PC-3 (cell line): ENCODE results near the gene CNTRL. TPM values are rescaled to one million over a fixed set of nuclear protein-coding genes. Genes with fewer than 3 reads are reported as not detected.

Experiments used
- ATAC-seq: fragments of 200-7000 bp; cut with Tn5 transposase; 2 replicates; pipeline ENCODE4 v1.9.1; 2020; ENCODE audit warnings: mild to moderate bottlenecking, moderate library complexity
- Bru-seq: library from RNA; stranded (reverse); fragments of 400-500 nt; gene quantifications from one replicate; lab custom pipeline; 2021; lab: Mats Ljungman, UMichigan
- BruChase-seq, 2 experiments: library from RNA; stranded (reverse); fragments of 400-500 nt; gene quantifications; one replicate each; lab custom pipeline; 2021; lab: Mats Ljungman, UMichigan
- BruUV-seq: library from RNA; stranded (reverse); fragments of 400-500 nt; replicated peaks from 2 replicates; lab custom pipeline; 2021; lab: Mats Ljungman, UMichigan
- CTCF ChIA-PET: fragments of 300-600 bp; sonication (Branson Sonifier 250); formaldehyde crosslinking; loops from one replicate; lab custom pipeline; 2022; ENCODE audit warnings: antibody characterized with exemption; lab: Charles Lee
- POLR2A ChIA-PET: fragments of 300-600 bp; sonication (Branson Sonifier 250); formaldehyde crosslinking; loops from one replicate; lab custom pipeline; 2022; ENCODE audit warnings: antibody characterized with exemption; ENCODE audit not compliant: unreplicated experiment; lab: Charles Lee
- DNase-seq: peaks from one replicate; pipeline ENCODE4 v3.0.0-alpha.2; 2015
- H2AFZ ChIP-seq: fragments of 300-600 bp; sonication (generic); 2 replicates; pipeline ENCODE4 v1.6.0; 2016; ENCODE audit warnings: antibody characterized with exemption, low read length
- H3F3A ChIP-seq: fragments of 300-600 bp; sonication (generic); one replicate; pipeline ENCODE4 v1.6.0; 2017; ENCODE audit warnings: antibody characterized with exemption, low read length, control low read depth, mild to moderate bottlenecking; ENCODE audit not compliant: unreplicated experiment
- H3K27ac ChIP-seq: fragments of 300-600 bp; sonication (generic); 2 replicates; pipeline ENCODE4 v1.5.1; 2016; ENCODE audit warnings: mild to moderate bottlenecking, low read length
- H3K27me3 ChIP-seq: fragments of 300-600 bp; sonication (generic); 2 replicates; pipeline ENCODE4 v1.6.1; 2016; ENCODE audit warnings: low read length, mixed read lengths
- H3K36me3 ChIP-seq: fragments of 300-600 bp; sonication (generic); 2 replicates; pipeline ENCODE4 v1.6.1; 2016; ENCODE audit warnings: low read depth, mixed run types, low read length, mixed read lengths
- H3K4me1 ChIP-seq: fragments of 300-600 bp; sonication (generic); 2 replicates; pipeline ENCODE4 v1.5.1; 2016; ENCODE audit warnings: low read length; ENCODE audit not compliant: insufficient read depth
- H3K4me2 ChIP-seq: fragments of 300-600 bp; sonication (generic); 2 replicates; pipeline ENCODE4 v1.6.0; 2016; ENCODE audit warnings: low read length
- H3K4me3 ChIP-seq: fragments of 300-600 bp; sonication (generic); 2 replicates; pipeline ENCODE4 v1.5.1; 2016; ENCODE audit warnings: mild to moderate bottlenecking, low read length, mixed read lengths
- H3K79me2 ChIP-seq: fragments of 300-600 bp; sonication (generic); 2 replicates; pipeline ENCODE4 v1.6.1; 2017; ENCODE audit warnings: low read length, mixed read lengths
- H3K9ac ChIP-seq: fragments of 300-600 bp; sonication (generic); 2 replicates; pipeline ENCODE4 v1.6.0; 2016; ENCODE audit warnings: mild to moderate bottlenecking, low read length
- H3K9me2 ChIP-seq: fragments of 300-600 bp; sonication (generic); replicated peaks from 2 replicates; pipeline ENCODE4 v1.6.1; 2016; ENCODE audit warnings: mixed run types, low read length, mixed read lengths
- H3K9me3 ChIP-seq: fragments of 300-600 bp; sonication (generic); 2 replicates; pipeline ENCODE4 v1.6.1; 2016; ENCODE audit warnings: low read length, mixed read lengths
- H4K20me1 ChIP-seq: fragments of 300-600 bp; sonication (generic); 2 replicates; pipeline ENCODE4 v1.6.1; 2016; ENCODE audit warnings: low read length, mixed read lengths
- EZH2 ChIP-seq: fragments of 300-600 bp; sonication (generic); IDR thresholded peaks from one replicate; pipeline ENCODE4 v1.6.1; 2017; ENCODE audit warnings: antibody characterized with exemption, mild to moderate bottlenecking, low read length; ENCODE audit not compliant: unreplicated experiment
- EZH2phosphoT487 ChIP-seq: fragments of 300-600 bp; sonication (generic); IDR thresholded peaks from 2 replicates; pipeline ENCODE4 v1.6.1; 2018; ENCODE audit warnings: mild to moderate bottlenecking, antibody characterized with exemption, low read length, borderline replicate concordance
- intact Hi-C: fragments of 100-400 bp; cut with micrococcal nuclease; formaldehyde crosslinking; loops from 2 replicates; pipeline ENCODE4 v1.9.0; 2023
- long read RNA-seq: library from polyadenylated mRNA; unstranded; transcript quantifications from one replicate; pipeline ENCODE4 v2.0.0, GENCODE V29; 2021; ENCODE audit not compliant: unreplicated experiment
- total RNA-seq: library from RNA; depleted of rRNA; stranded (reverse); fragments of >200 nt; gene quantifications from 2 replicates; pipeline ENCODE4 v1.2.3, GENCODE V29; 2014; rRNA removed
- TF ChIP-seq, protein P1 (sequence below): fragments of 300-600 bp; sonication (generic); conservative IDR thresholded peaks from 2 replicates; pipeline ENCODE4 v1.5.1; 2017; ENCODE audit warnings: antibody characterized with exemption, low read depth, mild to moderate bottlenecking, low read length

The CNTRL gene, protein sequence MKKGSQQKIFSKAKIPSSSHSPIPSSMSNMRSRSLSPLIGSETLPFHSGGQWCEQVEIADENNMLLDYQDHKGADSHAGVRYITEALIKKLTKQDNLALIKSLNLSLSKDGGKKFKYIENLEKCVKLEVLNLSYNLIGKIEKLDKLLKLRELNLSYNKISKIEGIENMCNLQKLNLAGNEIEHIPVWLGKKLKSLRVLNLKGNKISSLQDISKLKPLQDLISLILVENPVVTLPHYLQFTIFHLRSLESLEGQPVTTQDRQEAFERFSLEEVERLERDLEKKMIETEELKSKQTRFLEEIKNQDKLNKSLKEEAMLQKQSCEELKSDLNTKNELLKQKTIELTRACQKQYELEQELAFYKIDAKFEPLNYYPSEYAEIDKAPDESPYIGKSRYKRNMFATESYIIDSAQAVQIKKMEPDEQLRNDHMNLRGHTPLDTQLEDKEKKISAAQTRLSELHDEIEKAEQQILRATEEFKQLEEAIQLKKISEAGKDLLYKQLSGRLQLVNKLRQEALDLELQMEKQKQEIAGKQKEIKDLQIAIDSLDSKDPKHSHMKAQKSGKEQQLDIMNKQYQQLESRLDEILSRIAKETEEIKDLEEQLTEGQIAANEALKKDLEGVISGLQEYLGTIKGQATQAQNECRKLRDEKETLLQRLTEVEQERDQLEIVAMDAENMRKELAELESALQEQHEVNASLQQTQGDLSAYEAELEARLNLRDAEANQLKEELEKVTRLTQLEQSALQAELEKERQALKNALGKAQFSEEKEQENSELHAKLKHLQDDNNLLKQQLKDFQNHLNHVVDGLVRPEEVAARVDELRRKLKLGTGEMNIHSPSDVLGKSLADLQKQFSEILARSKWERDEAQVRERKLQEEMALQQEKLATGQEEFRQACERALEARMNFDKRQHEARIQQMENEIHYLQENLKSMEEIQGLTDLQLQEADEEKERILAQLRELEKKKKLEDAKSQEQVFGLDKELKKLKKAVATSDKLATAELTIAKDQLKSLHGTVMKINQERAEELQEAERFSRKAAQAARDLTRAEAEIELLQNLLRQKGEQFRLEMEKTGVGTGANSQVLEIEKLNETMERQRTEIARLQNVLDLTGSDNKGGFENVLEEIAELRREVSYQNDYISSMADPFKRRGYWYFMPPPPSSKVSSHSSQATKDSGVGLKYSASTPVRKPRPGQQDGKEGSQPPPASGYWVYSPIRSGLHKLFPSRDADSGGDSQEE (N-terminal part only)
- total RNA-seq (6.0 and 7.9 TPM in 2 replicates), Bru-seq, nascent RNA (percentile 54 among the genes with signal in this experiment), BruChase-seq, experiment 1, labeled RNA remaining after a 6-hour chase (percentile 49 among the genes with signal in this experiment), BruChase-seq, experiment 2, labeled RNA remaining after a 2-hour chase (percentile 51 among the genes with signal in this experiment)
- long read RNA-seq, partial matches to known transcripts = 6 of 9 reads
- long read RNA-seq, other reads (novel, unspliced or antisense) = 3 of 9 reads

DNA sequence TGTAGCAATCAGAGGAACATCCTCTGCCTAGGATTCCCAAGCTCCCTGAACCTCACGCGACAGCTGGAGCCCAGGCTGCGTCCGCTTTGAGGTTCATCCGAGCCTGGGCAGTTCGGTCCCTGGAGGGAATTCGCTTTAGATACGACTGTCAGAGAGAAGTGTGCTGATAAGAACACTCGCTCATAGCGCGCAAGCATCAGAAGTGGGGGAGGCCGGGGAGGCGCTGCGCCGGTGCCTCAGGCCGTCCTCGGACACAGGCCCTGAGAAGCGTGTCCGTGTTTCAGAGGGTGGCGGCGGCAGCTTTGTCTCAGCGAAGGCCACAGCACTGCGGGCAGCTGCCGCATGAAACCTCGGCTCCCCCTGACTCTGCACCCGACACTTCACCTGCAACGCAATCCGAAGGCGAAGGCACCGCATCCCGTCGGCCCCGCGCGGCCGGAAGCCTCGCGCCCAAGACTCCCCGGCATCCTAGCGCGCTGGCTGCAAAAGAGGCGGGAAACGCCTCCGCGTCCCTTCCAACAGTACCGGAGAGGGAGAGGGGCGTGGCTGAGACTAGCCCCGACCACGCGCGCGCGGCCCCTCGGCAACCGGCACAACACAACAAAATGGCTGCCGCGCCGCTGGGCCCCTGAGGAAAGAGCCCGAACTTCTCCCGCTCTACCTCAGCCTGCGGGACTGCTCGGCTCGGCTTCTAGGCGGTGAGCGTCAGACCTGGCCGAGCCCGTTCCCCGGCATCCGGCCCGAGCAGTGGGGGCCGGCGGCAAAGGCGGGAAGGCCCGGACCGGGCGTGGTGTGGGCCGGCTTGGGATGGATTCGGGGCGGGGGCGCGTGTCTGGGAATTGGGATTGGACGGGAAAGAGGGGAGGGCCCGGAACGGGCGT lies at the start of gene CNTRL:
TSS of gene CNTRL (plus strand) at position 586 of the 881 bp plus-strand sequence. CDS start 13,372 bp downstream, outside the sequence.
- DNase-seq (peak; percentile 81), ATAC-seq (peak; percentile 84)
- Histone ChIP-seq H3K9ac (peak within 1 kb of the TSS; percentile 91), H3K4me3 (peak within 1 kb of the TSS; percentile 79), H3K4me1 (peaks cover 10% of the 10 kb centered on the region), H3K36me3 (no peaks in the 10 kb centered on the region), H4K20me1 (no peaks in the 10 kb centered on the region), H3K4me2 (peak within 1 kb of the TSS; percentile 98), H3F3A (no peaks in the 10 kb centered on the region), H3K27me3 (no peaks in the 10 kb centered on the region), H2AFZ (peak within 1 kb of the TSS; percentile 97), H3K79me2 (no peaks in the 10 kb centered on the region), H3K9me3 (no peaks in the 10 kb centered on the region), H3K27ac (peak within 1 kb of the TSS; percentile 86), H3K9me2 (no peaks in the 10 kb centered on the region)
- ChIA-PET CTCF (interaction anchor here (0.6 to 1.0 kb wide), 2 partner anchors 40 to 89 kb away, joined by 3 read pairs; no protein-coding TSS in a partner anchor), POLR2A (no interaction called here)
- intact Hi-C loops = loop anchor here (2.0 to 10.0 kb wide), 3 partner anchors 132 to 460 kb away; no protein-coding TSS in a partner anchor
- TSS peak; percentile 71 for BruUV-seq
- TF ChIP-seq EZH2 (no peak), EZH2phosphoT487 (no peak)
- TF ChIP-seq, protein P1, sequence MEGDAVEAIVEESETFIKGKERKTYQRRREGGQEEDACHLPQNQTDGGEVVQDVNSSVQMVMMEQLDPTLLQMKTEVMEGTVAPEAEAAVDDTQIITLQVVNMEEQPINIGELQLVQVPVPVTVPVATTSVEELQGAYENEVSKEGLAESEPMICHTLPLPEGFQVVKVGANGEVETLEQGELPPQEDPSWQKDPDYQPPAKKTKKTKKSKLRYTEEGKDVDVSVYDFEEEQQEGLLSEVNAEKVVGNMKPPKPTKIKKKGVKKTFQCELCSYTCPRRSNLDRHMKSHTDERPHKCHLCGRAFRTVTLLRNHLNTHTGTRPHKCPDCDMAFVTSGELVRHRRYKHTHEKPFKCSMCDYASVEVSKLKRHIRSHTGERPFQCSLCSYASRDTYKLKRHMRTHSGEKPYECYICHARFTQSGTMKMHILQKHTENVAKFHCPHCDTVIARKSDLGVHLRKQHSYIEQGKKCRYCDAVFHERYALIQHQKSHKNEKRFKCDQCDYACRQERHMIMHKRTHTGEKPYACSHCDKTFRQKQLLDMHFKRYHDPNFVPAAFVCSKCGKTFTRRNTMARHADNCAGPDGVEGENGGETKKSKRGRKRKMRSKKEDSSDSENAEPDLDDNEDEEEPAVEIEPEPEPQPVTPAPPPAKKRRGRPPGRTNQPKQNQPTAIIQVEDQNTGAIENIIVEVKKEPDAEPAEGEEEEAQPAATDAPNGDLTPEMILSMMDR = no peak

DNA sequence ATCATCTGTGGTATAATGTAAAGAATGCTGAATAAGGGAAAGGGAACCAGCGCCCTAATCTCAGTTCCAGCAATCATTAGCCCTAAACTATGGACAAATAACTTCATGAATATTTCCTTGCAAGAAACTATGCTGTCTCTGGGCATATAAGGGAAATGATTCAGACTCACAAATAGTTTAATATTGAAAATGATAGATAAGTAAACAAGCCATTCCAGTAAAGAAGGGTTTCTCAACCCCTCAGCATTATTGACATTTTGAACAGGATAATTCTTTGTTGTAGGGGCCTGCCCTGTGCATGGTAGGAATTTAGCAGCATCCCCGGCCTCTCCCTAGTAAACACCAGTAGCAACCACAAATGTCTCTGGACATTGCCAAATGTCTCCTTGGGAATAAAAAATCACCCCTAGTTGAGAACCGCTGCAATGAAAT lies 48.5 kb upstream of the CNTRL start:
- Histone ChIP-seq H3K27ac (peak overlapping the region; percentile 97), H3K4me2 (peak overlapping the region; percentile 76), H3K79me2 (no peaks in the 10 kb centered on the region), H2AFZ (peak overlapping the region; percentile 30), H3F3A (peaks cover 8% of the 10 kb centered on the region), H3K9me3 (no peaks in the 10 kb centered on the region), H3K27me3 (no peaks in the 10 kb centered on the region), H3K4me1 (peaks cover 26% of the 10 kb centered on the region), H3K4me3 (peak overlapping the region; percentile 44), H3K9me2 (no peaks in the 10 kb centered on the region), H4K20me1 (no peaks in the 10 kb centered on the region), H3K9ac (peak overlapping the region; percentile 79), H3K36me3 (no peaks in the 10 kb centered on the region)
- peak; percentile 78 for DNase-seq
- TF ChIP-seq, protein P1 = no peak
- TF ChIP-seq EZH2 (no peak), EZH2phosphoT487 (no peak)
- no TSS peak for BruUV-seq
- ChIA-PET CTCF (no interaction called here), POLR2A (no interaction called here)
- intact Hi-C loops = loop anchor here (2.0 kb wide), 2 partner anchors 39 to 47 kb away; no protein-coding TSS in a partner anchor
- ATAC-seq = peak; percentile 94
